HG02973 (cell line): ENCODE measurements around the gene LPO.

Experiments used
- ATAC-seq: cut with Tn5 transposase; IDR thresholded peaks from one replicate; pipeline ENCODE4 v1.9.1; 2021; ENCODE audit warnings: moderate library complexity; ENCODE audit not compliant: unreplicated experiment

The LPO gene

DNA sequence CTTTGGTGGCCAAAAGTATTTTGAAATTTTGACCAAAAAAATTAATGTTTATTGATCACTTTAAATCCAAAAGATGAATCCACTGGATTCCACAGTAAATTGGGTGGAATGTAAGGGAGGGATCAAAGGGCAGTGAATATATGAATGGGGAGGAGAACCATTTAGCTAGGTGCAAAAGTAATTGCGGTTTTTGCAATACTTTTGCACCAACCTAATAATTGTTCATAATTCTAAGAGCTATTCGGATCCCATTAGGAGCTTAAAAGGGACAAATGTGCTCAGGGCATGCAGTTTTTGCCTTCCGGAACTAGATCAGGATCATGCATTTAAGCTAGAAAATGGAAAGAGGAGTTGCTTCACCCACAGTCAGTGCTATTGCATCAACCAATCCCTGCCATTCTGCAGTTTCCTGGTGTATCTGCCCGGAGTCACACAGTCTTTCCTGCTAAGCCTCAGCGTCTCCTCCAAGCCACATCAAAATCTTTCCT lies at the start of gene LPO:
Gene LPO (plus strand): TSS at position 438 of the 488 bp plus-strand sequence. CDS start 4,396 bp downstream, outside the sequence.
- no peak for ATAC-seq

GRCh38 chr17:58189436-58190146 lies 48.8 kb upstream of the LPO start:
- ATAC-seq: no peak

GRCh38 chr17:58191241-58191896 lies 47.0 kb upstream of the LPO start:
- no peak for ATAC-seq

GRCh38 chr17:58192612-58193011 lies 45.8 kb upstream of the LPO start, which contains the start of gene EPX:
TSS of gene EPX (plus strand) at chr17:58192726. CDS start at chr17:58192847, 121 bp downstream.
- no peak for ATAC-seq

GRCh38 chr17:58193641-58194255 lies 44.6 kb upstream of the LPO start:
- no peak for ATAC-seq

GRCh38 chr17:58195518-58196123 lies 42.8 kb upstream of the LPO start:
- ATAC-seq: no peak

GRCh38 chr17:58196610-58197009 lies 41.8 kb upstream of the LPO start:
- ATAC-seq: no peak

DNA sequence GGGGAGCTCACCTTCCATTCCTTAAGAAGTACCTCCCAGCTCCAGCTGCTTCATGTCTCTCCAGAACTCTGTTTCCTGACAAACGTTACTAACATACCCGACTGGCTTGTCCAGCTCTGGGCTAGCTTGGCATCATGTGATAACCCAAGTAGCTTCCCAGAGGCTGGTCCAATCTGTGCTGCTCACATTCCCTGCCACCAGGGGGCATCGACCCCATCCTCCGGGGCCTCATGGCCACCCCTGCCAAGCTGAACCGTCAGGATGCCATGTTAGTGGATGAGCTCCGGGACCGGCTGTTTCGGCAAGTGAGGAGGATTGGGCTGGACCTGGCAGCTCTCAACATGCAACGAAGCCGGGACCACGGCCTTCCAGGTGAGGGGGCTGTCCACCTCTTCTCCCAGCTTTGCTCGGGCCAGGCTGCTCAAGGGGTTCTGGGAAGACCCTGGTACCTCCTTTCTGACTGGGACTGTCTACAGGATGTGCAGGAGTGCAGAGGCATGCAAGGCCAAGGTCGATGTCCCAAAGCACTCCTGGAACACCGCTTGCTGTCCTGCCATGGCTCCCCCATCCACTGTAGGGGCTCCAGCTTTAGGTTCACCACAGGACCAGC lies 38.3 kb upstream of the LPO start:
- no peak for ATAC-seq

- no peak for ATAC-seq
These were observed 35.5 kb upstream of the LPO start for GRCh38 chr17:58202859-58203258.

DNA sequence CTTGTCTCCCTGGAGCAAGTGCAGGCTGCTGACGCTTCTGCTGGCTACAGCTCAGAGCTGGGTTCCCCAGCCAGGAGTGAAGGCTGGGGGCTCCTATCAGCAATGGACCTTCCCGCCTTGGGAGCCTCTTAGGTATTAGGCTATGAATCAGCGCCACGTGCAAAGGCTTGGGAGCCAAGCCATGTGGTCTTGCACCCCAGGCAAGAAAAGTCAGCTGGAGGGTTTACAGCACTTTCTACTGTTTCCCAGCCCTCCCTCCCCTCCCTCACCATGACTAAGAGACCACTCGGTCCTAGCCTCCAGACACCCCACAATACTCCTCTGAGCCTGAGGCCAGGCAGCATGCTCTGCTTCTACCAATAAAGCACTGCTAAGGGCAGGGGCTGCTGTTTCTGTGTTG lies 33.6 kb upstream of the LPO start:
- ATAC-seq: no peak

GRCh38 chr17:58205936-58206335 lies 32.4 kb upstream of the LPO start:
- ATAC-seq: no peak

GRCh38 chr17:58207451-58207850 lies 30.9 kb upstream of the LPO start:
- no peak for ATAC-seq

- ATAC-seq: no peak
These were observed 30.0 kb upstream of the LPO start for GRCh38 chr17:58208344-58208743.

DNA sequence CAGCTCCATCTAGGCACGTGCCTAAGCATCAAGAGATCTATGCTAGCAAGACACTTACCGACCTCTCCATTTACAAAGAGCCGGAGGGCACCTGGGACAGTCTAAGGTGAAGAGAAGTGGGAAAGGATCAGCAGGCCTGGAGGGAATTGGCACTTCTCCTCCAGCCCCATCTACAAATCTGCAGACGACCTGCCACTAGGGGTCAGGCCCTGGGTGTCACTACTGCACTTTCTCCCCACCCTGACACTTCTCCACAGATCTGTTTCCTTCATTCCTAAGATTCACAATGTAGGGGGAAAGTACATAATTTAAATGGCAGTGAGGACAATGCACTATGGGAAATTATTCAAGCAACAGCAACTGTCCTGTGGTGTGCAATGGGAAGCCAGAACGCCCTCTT lies 27.5 kb upstream of the LPO start:
- ATAC-seq: no peak

DNA sequence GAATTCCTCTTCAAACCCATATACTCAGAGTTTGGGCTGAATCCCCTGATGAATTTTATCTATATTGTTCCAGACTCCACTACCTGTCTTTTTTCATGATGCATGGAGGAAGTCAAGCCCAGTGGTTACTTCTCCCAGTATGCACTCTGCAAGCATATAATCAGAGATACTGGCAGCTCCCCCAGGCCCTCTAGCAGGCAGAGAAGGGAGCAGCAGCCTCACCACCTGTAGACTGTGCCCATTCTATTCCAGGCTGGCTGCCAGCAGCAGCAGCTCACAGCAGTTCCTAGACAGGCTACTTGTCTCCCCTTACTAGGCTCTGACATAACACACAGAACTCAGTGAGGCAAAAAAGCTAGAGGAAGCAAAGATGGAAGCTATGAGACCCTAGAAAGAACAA lies 22.7 kb upstream of the LPO start:
- ATAC-seq: no peak

DNA sequence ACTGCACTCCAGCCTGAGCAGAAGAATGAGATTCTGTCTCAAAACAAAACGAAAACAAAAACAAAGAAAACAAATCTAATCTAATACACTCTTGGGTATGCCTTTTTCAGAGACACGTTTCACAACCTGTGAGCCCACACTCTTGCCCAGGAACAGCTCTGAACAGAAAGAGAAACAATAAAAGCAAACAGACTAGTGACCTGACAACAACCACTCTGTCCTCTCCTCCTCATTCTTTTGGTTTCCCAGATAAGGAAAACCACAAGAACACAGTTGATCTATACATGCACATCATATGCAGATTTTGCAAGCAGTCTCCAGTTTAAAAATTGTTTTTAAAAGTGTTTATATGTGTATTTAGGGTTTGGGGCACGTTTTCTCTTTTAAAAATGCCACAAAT lies 20.6 kb upstream of the LPO start:
- no peak for ATAC-seq

- ATAC-seq: peak; percentile 94
These were observed 19.2 kb upstream of the LPO start, which contains the start of gene MKS1 for GRCh38 chr17:58219007-58219788. TSS of gene MKS1 (minus strand) at chr17:58219255. CDS start at chr17:58219230, 25 bp downstream.

GRCh38 chr17:58219789-58220183 lies 18.6 kb upstream of the LPO start:
- no peak for ATAC-seq

DNA sequence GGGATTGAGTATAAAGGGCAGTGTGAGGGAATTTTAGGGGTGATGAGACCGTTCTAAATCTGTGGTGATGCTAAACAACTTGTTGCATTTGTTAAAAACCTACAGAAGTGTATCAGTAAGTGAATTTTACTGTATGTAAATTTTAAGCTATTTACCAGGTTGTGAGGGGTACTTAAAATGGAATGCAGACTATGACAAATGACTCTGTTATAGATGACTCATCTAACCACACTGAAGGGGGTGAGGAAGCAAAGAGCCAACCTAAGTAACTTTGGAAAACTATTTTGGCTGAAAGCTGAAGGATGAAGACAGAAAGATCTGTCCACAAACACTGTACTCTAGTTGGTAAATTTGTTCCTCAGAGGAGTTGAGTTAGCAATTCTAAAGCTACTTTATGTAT lies 14.1 kb upstream of the LPO start:
- ATAC-seq: no peak

- no peak for ATAC-seq
These were observed 10.7 kb upstream of the LPO start for GRCh38 chr17:58227733-58228132.
